Stimulated activated CD4-positive, alpha-beta T cell treated with anti-CD3 and anti-CD28 coated beads, Interleukin-2, amount 100 ng/mL, for 4 hours (primary cell): ENCODE measurements around the gene AZU1.

Experiments used
- DNase-seq: peaks from one replicate; pipeline ENCODE4 v3.0.0-alpha.2; 2020; ENCODE audit warnings: low read depth

Gene AZU1

GRCh38 chr19:797528-798414 lies 29.9 kb upstream of the AZU1 start:
- peak; percentile 76 for DNase-seq

GRCh38 chr19:798415-799075 lies 29.1 kb upstream of the AZU1 start:
- DNase-seq, result no peak

GRCh38 chr19:799076-799881 lies 28.4 kb upstream of the AZU1 start:
- no peak for DNase-seq

- DNase-seq, result no peak
These were observed 27.1 kb upstream of the AZU1 start for GRCh38 chr19:800360-801029.

GRCh38 chr19:801030-801860 lies 26.4 kb upstream of the AZU1 start:
- no peak for DNase-seq

- DNase-seq, result no peak
These were observed 25.7 kb upstream of the AZU1 start for GRCh38 chr19:801861-802497.

GRCh38 chr19:802498-803098 lies 25.0 kb upstream of the AZU1 start:
- no peak for DNase-seq

- DNase-seq, result no peak
These were observed 24.5 kb upstream of the AZU1 start for GRCh38 chr19:803099-803561.

GRCh38 chr19:803686-804418 lies 23.8 kb upstream of the AZU1 start:
- DNase-seq, result no peak

GRCh38 chr19:804419-805165 lies 23.0 kb upstream of the AZU1 start:
- DNase-seq, result no peak

GRCh38 chr19:805166-805551 lies 22.5 kb upstream of the AZU1 start:
- DNase-seq, result no peak

- DNase-seq, result no peak
These were observed 21.8 kb upstream of the AZU1 start for GRCh38 chr19:805600-806550.

- DNase-seq, result no peak
These were observed 20.7 kb upstream of the AZU1 start for GRCh38 chr19:806815-807421.

GRCh38 chr19:807627-808422 lies 19.8 kb upstream of the AZU1 start:
- no peak for DNase-seq

- DNase-seq, result no peak
These were observed 19.2 kb upstream of the AZU1 start for GRCh38 chr19:808423-808775.

- DNase-seq, result no peak
These were observed 17.4 kb upstream of the AZU1 start for GRCh38 chr19:810077-810855.
